HepG2 (cell line): ENCODE results near the gene GABRG3. TPM values are rescaled to one million over a fixed set of nuclear protein-coding genes. Genes with fewer than 3 reads are reported as not detected.

Source experiments
- ATAC-seq: fragments of 200-7000 bp; cut with Tn5 transposase; 3 replicates; pipeline ENCODE4 v1.9.1; 2020; ENCODE audit warnings: mild to moderate bottlenecking, moderate library complexity
- BruUV-seq: library from RNA; stranded (reverse); fragments of 400-500 nt; replicated peaks from 2 replicates; lab custom pipeline; 2021; lab: Mats Ljungman, UMichigan
- CTCF ChIA-PET: fragments of 300-600 bp; formaldehyde crosslinking; extraction: SDS; loops from one replicate; lab custom pipeline; 2021; ENCODE audit warnings: low total read pairs, inconsistent platforms, low intra/inter-chr PET ratio; lab: Yijun Ruan, JAX
- POLR2A ChIA-PET: fragments of 350-600 bp; sonication (Branson Sonifier 250); formaldehyde crosslinking; loops from one replicate; lab custom pipeline; 2020; ENCODE audit warnings: antibody characterized with exemption, inconsistent platforms; lab: Yijun Ruan, JAX
- DNase-seq: peaks from one replicate; pipeline ENCODE4 v3.0.0-alpha.2; 2015; ENCODE audit warnings: low spot score
- FAIRE-seq: peaks from 3 replicates; lab custom pipeline; 2011; peaks lifted over from hg19 to GRCh38; lab: Jason Lieb, UNC
- H2AFZ ChIP-seq: one replicate; pipeline ENCODE4 v1.6.1; 2011; ENCODE audit warnings: low read length, inconsistent platforms
- H3K27ac ChIP-seq: fragments of 300-600 bp; 3 replicates; pipeline ENCODE4 v1.8.0; 2011; ENCODE audit warnings: mixed run types, mild to moderate bottlenecking, mixed read lengths, low read length, inconsistent platforms; ENCODE audit not compliant: insufficient read depth; ENCODE audit errors: extremely low read length
- H3K27me3 ChIP-seq, 2 experiments: fragments of 200-600 bp in 1 of 2; 2 replicates in 1 of 2; 3 replicates in 1 of 2; pipeline versions ENCODE4 v1.6.0 to v1.8.0; 2011; ENCODE audit warnings: low read length in 2 of 2, mild to moderate bottlenecking in 2 of 2, moderate library complexity in 2 of 2, inconsistent platforms in 1 of 2; ENCODE audit not compliant: insufficient read depth in 2 of 2, control insufficient read depth in 1 of 2
- H3K36me3 ChIP-seq, 2 experiments: fragments of 200-600 bp in 1 of 2; replicated peaks in 1 of 2; 2 replicates in 1 of 2; 3 replicates in 1 of 2; pipeline versions ENCODE4 v1.5.1 to v1.8.0; 2011; ENCODE audit warnings: low read length in 2 of 2, inconsistent platforms in 1 of 2; ENCODE audit not compliant: insufficient read depth in 2 of 2, control insufficient read depth in 1 of 2
- H3K4me1 ChIP-seq: 2 replicates; pipeline ENCODE4 v1.5.1; 2012; ENCODE audit warnings: low read length, inconsistent platforms; ENCODE audit not compliant: insufficient read depth
- H3K4me2 ChIP-seq: 2 replicates; pipeline ENCODE4 v1.6.0; 2011; ENCODE audit warnings: low read depth, low read length, inconsistent platforms
- H3K4me3 ChIP-seq, 3 experiments: fragments of 200-600 bp in 1 of 3; sonication (generic), shearing (Covaris generic) in 1 of 3; replicated peaks in 1 of 3; 2 replicates each; pipeline ENCODE4 v1.5.1; 2011 to 2016; ENCODE audit warnings: low read length in 3 of 3, inconsistent platforms in 2 of 3, low read depth in 2 of 3, mild to moderate bottlenecking in 2 of 3, control low read depth in 1 of 3, mixed read lengths in 1 of 3; ENCODE audit not compliant: insufficient read depth in 1 of 3
- H3K79me2 ChIP-seq: one replicate; pipeline ENCODE4 v1.6.1; 2011; ENCODE audit warnings: low read length, inconsistent platforms; ENCODE audit not compliant: insufficient read depth
- H3K9ac ChIP-seq: 2 replicates; pipeline ENCODE4 v1.6.0; 2011; ENCODE audit warnings: mild to moderate bottlenecking, low read depth, low read length, inconsistent platforms; ENCODE audit not compliant: insufficient read depth
- H3K9me3 ChIP-seq: 2 replicates; pipeline ENCODE4 v1.5.1; 2012; ENCODE audit warnings: mild to moderate bottlenecking, low read length
- H4K20me1 ChIP-seq: 2 replicates; pipeline ENCODE4 v1.6.0; 2011; ENCODE audit warnings: inconsistent platforms, mild to moderate bottlenecking, low read length, moderate library complexity; ENCODE audit not compliant: insufficient read depth
- ATRX ChIP-seq: sonication (generic); formaldehyde crosslinking; IDR thresholded peaks from 2 replicates; pipeline ENCODE4 v1.4.0; 2020; ENCODE audit warnings: missing genetic modification reagents, borderline replicate concordance
- CC2D1A ChIP-seq: sonication (generic); formaldehyde crosslinking; IDR thresholded peaks from 2 replicates; pipeline ENCODE4 v1.8.1; 2023; ENCODE audit warnings: mild to moderate bottlenecking, missing genetic modification reagents
- CHCHD3 ChIP-seq: sonication (generic); formaldehyde crosslinking; IDR thresholded peaks from 2 replicates; pipeline ENCODE4 v1.8.0; 2022; ENCODE audit warnings: mild to moderate bottlenecking, missing genetic modification reagents, moderate library complexity
- ZNF678 ChIP-seq: sonication (generic); formaldehyde crosslinking; IDR thresholded peaks from 2 replicates; pipeline ENCODE4 v1.4.0; 2020; ENCODE audit warnings: mild to moderate bottlenecking, missing genetic modification reagents
- WGBS: methylation state at CpG from one replicate; pipeline ENCODE4 v1.1.6; 2017; ENCODE audit warnings: low lambda C conversion rate; 5-methylcytosine and 5-hydroxymethylcytosine counted together
- in situ Hi-C: cut with HindIII; loops from 2 replicates; pipeline ENCODE4 v1.10.0; 2017; ENCODE audit warnings: low pct_unique_long_range_greater_than_20kb; ENCODE audit not compliant: extremely low pct_ligation_motif_present
- intact Hi-C: fragments of 100-400 bp; cut with micrococcal nuclease; formaldehyde crosslinking; loops from one replicate; pipeline ENCODE4 v1.10.0; 2022; ENCODE audit not compliant: unreplicated experiment
- polyA plus RNA-seq, 8 experiments: library from polyadenylated mRNA; depleted of rRNA in 3 of 8; stranded (reverse) in 7 of 8; unstranded in 1 of 8; fragments of >200 nt; fragmentation: Illumina TruSeq in 4 of 8; extraction: Trizol in 4 of 8; gene quantifications; 2 replicates each; pipeline versions ENCODE4 v1.2.1 to v1.2.3, GENCODE V29; 2011 to 2016; ENCODE audit warnings: low read depth in 4 of 8, missing spikeins in 1 of 8, mixed read lengths in 1 of 8; ENCODE audit not compliant: insufficient read depth in 1 of 8
- total RNA-seq, 5 experiments: library from RNA; depleted of rRNA; stranded (reverse); fragments of >200 nt; fragmentation: Illumina TruSeq; extraction: Trizol; gene quantifications; 2 replicates each; pipeline ENCODE4 v1.2.3, GENCODE V29; 2016; ENCODE audit warnings: low read depth in 1 of 5
- TF ChIP-seq, protein P1 (sequence below): fragments of 450-650 bp; IDR thresholded peaks from 2 replicates; pipeline ENCODE4 v1.6.1; 2016
- TF ChIP-seq, protein P2 (sequence below): IDR thresholded peaks from 2 replicates; pipeline ENCODE4 v1.6.1; 2016; ENCODE audit warnings: mild to moderate bottlenecking, missing biosample characterization, missing genetic modification reagents

Gene GABRG3
- total and polyA plus RNA-seq, 2 of the 13 experiments (the other 11 are each of a cell fraction or from before 2014, with no cell fraction given) = not detected

DNA sequence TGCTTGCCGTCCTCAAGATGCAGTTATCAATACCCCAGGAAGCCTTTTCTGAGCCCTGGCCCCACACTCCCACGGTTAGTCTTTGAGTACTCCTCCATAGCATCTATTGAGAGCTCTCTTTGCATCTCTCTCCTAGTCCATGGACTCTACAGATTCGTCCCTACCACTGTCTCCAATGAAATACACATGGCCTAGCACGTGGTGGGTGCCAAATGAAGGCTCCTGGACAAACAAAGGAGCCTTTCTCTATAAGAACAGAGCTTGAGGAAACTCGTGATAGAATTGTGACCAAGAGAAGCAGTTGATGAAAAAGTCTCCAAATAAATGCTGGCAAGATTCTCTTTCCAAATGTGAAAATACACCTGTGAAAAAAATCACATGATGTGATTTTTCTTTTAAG is 166.1 kb downstream of the GABRG3 start:
- FAIRE-seq (no peak), DNase-seq (no peak), ATAC-seq (no peak)
- Histone ChIP-seq H3K4me1 (no peaks in the 10 kb centered on the region), H3K4me3 (no peak overlapping the region), H3K36me3 (no peaks in the 10 kb centered on the region), H2AFZ (no peak overlapping the region), H3K27me3 (no peaks in the 10 kb centered on the region), H3K27ac (no peak overlapping the region), H3K9me3 (peaks cover 72% of the 10 kb centered on the region), H3K9ac (no peak overlapping the region), H4K20me1 (no peaks in the 10 kb centered on the region), H3K4me2 (no peak overlapping the region), H3K79me2 (no peaks in the 10 kb centered on the region)
- TF ChIP-seq, protein P1, sequence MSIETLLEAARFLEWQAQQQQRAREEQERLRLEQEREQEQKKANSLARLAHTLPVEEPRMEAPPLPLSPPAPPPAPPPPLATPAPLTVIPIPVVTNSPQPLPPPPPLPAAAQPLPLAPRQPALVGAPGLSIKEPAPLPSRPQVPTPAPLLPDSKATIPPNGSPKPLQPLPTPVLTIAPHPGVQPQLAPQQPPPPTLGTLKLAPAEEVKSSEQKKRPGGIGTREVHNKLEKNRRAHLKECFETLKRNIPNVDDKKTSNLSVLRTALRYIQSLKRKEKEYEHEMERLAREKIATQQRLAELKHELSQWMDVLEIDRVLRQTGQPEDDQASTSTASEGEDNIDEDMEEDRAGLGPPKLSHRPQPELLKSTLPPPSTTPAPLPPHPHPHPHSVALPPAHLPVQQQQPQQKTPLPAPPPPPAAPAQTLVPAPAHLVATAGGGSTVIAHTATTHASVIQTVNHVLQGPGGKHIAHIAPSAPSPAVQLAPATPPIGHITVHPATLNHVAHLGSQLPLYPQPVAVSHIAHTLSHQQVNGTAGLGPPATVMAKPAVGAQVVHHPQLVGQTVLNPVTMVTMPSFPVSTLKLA = peak; percentile 52
- TF ChIP-seq CHCHD3 (CRISPR knock-in tag) = no peak
- ChIA-PET POLR2A (no interaction called here), CTCF (no interaction called here)
- no TSS peak for BruUV-seq
- in situ Hi-C loops = no loop called here
- WGBS = 3% methylated on average over 5 of the region's 5 CpGs
- intact Hi-C loops = no loop called here

DNA sequence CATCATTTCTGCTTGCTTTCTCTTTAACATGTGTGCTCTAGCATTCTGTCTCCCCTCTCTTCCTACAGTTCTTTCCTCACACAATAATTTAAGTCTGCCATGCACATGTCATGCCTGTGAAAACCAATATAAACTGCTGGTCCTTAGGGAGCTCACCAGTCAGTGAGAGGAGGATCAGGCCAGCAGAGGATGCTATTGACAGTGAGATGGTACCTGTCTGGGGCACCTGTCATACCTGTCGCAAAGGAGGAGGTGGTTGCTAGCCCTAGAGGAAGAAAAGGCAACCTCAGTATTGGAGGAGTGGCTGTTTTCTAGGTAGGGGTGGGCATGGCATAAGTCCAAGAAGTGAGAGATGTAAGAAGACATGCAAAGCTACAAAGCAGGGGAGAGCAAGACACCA is 194.6 kb downstream of the GABRG3 start:
- H3K9me3 ChIP-seq = peaks cover 45% of the 10 kb centered on the region
- CTCF ChIA-PET = no interaction called here
- WGBS = 13% methylated on average over 1 of the region's 1 CpG
- POLR2A ChIA-PET = no interaction called here
- no peaks in the 10 kb centered on the region for H3K36me3 ChIP-seq
- no peak for ATAC-seq
- no peaks in the 10 kb centered on the region for H3K27me3 ChIP-seq
- no peak overlapping the region for H3K27ac ChIP-seq
- H3K4me3 ChIP-seq = no peak overlapping the region
- in situ Hi-C loops = no loop called here
- H3K4me2 ChIP-seq = no peak overlapping the region
- no peak overlapping the region for H2AFZ ChIP-seq
- TF ChIP-seq, protein P2, sequence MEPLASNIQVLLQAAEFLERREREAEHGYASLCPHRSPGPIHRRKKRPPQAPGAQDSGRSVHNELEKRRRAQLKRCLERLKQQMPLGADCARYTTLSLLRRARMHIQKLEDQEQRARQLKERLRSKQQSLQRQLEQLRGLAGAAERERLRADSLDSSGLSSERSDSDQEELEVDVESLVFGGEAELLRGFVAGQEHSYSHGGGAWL = no peak
- no peak for TF ChIP-seq CC2D1A (CRISPR knock-in tag)
- TF ChIP-seq ZNF678 (CRISPR knock-in tag) = no peak
- TF ChIP-seq ATRX = no peak
- no peaks in the 10 kb centered on the region for H3K79me2 ChIP-seq
- no peak for FAIRE-seq
- BruUV-seq = no TSS peak
- intact Hi-C loops = no loop called here
- no peak for DNase-seq
- H4K20me1 ChIP-seq = no peaks in the 10 kb centered on the region
- H3K9ac ChIP-seq = no peak overlapping the region
- H3K4me1 ChIP-seq = no peaks in the 10 kb centered on the region
